K562 (cell line): ENCODE data around the gene ADM2. TPM values are rescaled to one million over a fixed set of nuclear protein-coding genes. Genes with fewer than 3 reads are reported as not detected.

Experiments
- ADNP ChIP-seq: fragments of 200-800 bp; sonication (Bioruptor generic); IDR thresholded peaks from 2 replicates; pipeline ENCODE4 v1.6.1; 2016; ENCODE audit warnings: missing genetic modification characterization, missing compliant biosample characterization
- BRD9 ChIP-seq: fragments of 450-650 bp; IDR thresholded peaks from 2 replicates; pipeline ENCODE4 v1.6.1; 2018; ENCODE audit warnings: low read depth; ENCODE audit not compliant: partially characterized antibody
- ELF1 ChIP-seq: fragments of 200-800 bp; sonication (Bioruptor generic); IDR thresholded peaks from 2 replicates; pipeline ENCODE4 v1.6.1; 2016; ENCODE audit warnings: missing genetic modification characterization, missing compliant biosample characterization
- FOXM1 ChIP-seq, 2 experiments: fragments of 450-650 bp in 1 of 2; sonication (generic) in 1 of 2; formaldehyde crosslinking in 1 of 2; IDR thresholded peaks; 2 replicates each; pipeline versions ENCODE4 v1.6.1 to v1.9.0; 2017 to 2022; ENCODE audit warnings: low read depth in 2 of 2, mild to moderate bottlenecking in 2 of 2, missing genetic modification reagents in 1 of 2, moderate library complexity in 1 of 2
- FOXP1 ChIP-seq: sonication (generic); formaldehyde crosslinking; IDR thresholded peaks from 2 replicates; pipeline ENCODE4 v1.8.0; 2022; ENCODE audit warnings: mild to moderate bottlenecking, missing genetic modification reagents
- HDAC8 ChIP-seq: fragments of 450-650 bp; IDR thresholded peaks from 2 replicates; pipeline ENCODE4 v1.6.1; 2016; ENCODE audit warnings: mild to moderate bottlenecking, missing genetic modification characterization, moderate library complexity, missing compliant biosample characterization
- HIVEP1 ChIP-seq: fragments of 250-450 bp; sonication (Bioruptor Pico); IDR thresholded peaks from 2 replicates; pipeline ENCODE4 v1.4.0; 2020; ENCODE audit warnings: mild to moderate bottlenecking
- HSF4 ChIP-seq: fragments of 250-450 bp; sonication (Bioruptor Pico); IDR thresholded peaks from 2 replicates; pipeline ENCODE4 v2.1.2; 2022; ENCODE audit warnings: mild to moderate bottlenecking, moderate library complexity, borderline replicate concordance
- PRDM10 ChIP-seq: fragments of 450-650 bp; IDR thresholded peaks from 2 replicates; pipeline ENCODE4 v1.6.1; 2018; ENCODE audit not compliant: partially characterized antibody
- PRPF4 ChIP-seq: fragments of 200-400 bp; formaldehyde crosslinking; IDR thresholded peaks from one replicate; pipeline ENCODE4 v1.6.1; 2017; ENCODE audit warnings: low read length, low read depth, mild to moderate bottlenecking; ENCODE audit not compliant: insufficient read depth, poor library complexity, severe bottlenecking
- SAFB ChIP-seq: fragments of 200-400 bp; formaldehyde crosslinking; IDR thresholded peaks from 2 replicates; pipeline ENCODE4 v1.6.1; 2017; ENCODE audit warnings: low read depth, low read length, borderline replicate concordance
- SMARCC2 ChIP-seq: fragments of 450-650 bp; IDR thresholded peaks from 2 replicates; pipeline ENCODE4 v1.6.1; 2017; ENCODE audit warnings: antibody characterized with exemption, moderate library complexity, mild to moderate bottlenecking, low read depth
- TCF15 ChIP-seq: fragments of 250-450 bp; sonication (Bioruptor Pico); IDR thresholded peaks from 2 replicates; pipeline ENCODE4 v1.8.0; 2022; ENCODE audit warnings: moderate library complexity, mild to moderate bottlenecking, inconsistent platforms
- TRIM28 ChIP-seq: fragments of 450-650 bp; IDR thresholded peaks from 2 replicates; pipeline ENCODE4 v1.6.1; 2017
- ZBTB8A ChIP-seq: fragments of 450-650 bp; IDR thresholded peaks from 2 replicates; pipeline ENCODE4 v1.6.1; 2018; ENCODE audit warnings: mild to moderate bottlenecking, moderate library complexity; ENCODE audit not compliant: partially characterized antibody
- ZNF143 ChIP-seq: sonication (generic); formaldehyde crosslinking; IDR thresholded peaks from 2 replicates; pipeline ENCODE4 v1.9.0; 2022; ENCODE audit warnings: mild to moderate bottlenecking, missing genetic modification reagents
- ZNF277 ChIP-seq: fragments of 250-450 bp; sonication (Bioruptor Pico); IDR thresholded peaks from 2 replicates; pipeline ENCODE4 v1.8.0; 2022; ENCODE audit warnings: inconsistent platforms, mild to moderate bottlenecking, moderate library complexity, borderline replicate concordance
- polyA plus RNA-seq, 8 experiments: library from polyadenylated mRNA; depleted of rRNA in 4 of 8; stranded (reverse) in 5 of 8; unstranded in 3 of 8; fragments of >200 nt; fragmentation: Nextera tagmentation in 2 of 8; fragmentation: Illumina TruSeq in 1 of 8; extraction: Ambion mirVana in 2 of 8; extraction: Trizol in 1 of 8; gene quantifications; 2 replicates each; pipeline versions ENCODE4 v1.2.1 to v1.2.3, GENCODE V29; 2011 to 2014; ENCODE audit warnings: inconsistent platforms in 1 of 8, missing spikeins in 1 of 8
- total RNA-seq, 7 experiments: library from RNA; depleted of rRNA in 6 of 7; stranded (reverse); fragments of >200 nt in 6 of 7; fragmentation: Illumina TruSeq in 2 of 7; extraction: Trizol in 2 of 7; gene quantifications; 2 replicates each; pipeline versions ENCODE4 v1.2.1 to v1.2.3, GENCODE V29; 2011 to 2021; ENCODE audit warnings: low replicate concordance in 1 of 7
- TF ChIP-seq, protein P1 (sequence below), 2 experiments: fragments of 450-650 bp; IDR thresholded peaks; 2 replicates each; pipeline ENCODE4 v1.6.1; 2018; ENCODE audit warnings: mild to moderate bottlenecking in 2 of 2, low read depth in 1 of 2; ENCODE audit not compliant: partially characterized antibody in 2 of 2

The ADM2 gene
- total and polyA plus RNA-seq, 9 of the 15 experiments (the other 6 are each of a cell fraction or from before 2014, with no cell fraction given): 0.11 to 5.1 (median 0.38) TPM

DNA sequence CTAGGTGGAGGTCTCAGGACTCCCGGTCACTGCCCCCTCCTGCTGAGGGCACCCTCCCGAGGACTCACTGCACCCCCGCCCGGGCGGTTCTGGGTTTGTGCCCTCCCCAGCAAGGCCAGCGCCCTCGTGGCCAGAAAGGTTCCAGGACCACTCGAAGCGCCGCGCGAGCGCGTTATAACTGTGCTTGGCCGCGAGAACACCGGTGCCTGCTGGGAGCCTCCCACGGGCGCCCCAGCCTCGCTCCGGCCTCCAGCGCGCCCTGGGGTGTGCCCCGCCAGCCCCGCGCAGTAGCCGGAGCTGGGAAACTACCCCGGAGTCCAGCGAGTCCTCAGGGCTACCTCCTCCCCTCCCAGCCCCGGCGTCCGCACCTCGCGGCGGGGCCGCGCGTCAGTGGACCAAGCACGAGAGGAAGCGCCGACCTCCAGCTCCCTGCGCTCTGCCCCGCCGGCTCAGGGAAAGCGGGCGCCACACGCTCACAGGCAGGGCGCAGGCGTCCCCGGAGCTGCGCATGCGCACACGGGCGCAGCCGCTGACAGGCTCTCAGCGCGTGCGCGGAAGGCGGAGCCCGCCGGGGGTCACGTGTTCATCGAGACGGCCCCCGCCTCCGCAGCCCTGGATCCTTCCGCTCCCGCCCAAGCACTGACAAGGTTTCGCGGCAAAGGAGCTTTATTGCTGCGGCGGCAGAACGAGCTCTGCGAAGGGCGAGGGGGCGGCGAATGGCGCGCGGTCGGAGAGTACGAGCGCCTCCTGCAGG is 43.9 kb downstream of the ADM2 start, which contains the start of gene SCO2 (continued):
- TF ChIP-seq, protein P1, sequence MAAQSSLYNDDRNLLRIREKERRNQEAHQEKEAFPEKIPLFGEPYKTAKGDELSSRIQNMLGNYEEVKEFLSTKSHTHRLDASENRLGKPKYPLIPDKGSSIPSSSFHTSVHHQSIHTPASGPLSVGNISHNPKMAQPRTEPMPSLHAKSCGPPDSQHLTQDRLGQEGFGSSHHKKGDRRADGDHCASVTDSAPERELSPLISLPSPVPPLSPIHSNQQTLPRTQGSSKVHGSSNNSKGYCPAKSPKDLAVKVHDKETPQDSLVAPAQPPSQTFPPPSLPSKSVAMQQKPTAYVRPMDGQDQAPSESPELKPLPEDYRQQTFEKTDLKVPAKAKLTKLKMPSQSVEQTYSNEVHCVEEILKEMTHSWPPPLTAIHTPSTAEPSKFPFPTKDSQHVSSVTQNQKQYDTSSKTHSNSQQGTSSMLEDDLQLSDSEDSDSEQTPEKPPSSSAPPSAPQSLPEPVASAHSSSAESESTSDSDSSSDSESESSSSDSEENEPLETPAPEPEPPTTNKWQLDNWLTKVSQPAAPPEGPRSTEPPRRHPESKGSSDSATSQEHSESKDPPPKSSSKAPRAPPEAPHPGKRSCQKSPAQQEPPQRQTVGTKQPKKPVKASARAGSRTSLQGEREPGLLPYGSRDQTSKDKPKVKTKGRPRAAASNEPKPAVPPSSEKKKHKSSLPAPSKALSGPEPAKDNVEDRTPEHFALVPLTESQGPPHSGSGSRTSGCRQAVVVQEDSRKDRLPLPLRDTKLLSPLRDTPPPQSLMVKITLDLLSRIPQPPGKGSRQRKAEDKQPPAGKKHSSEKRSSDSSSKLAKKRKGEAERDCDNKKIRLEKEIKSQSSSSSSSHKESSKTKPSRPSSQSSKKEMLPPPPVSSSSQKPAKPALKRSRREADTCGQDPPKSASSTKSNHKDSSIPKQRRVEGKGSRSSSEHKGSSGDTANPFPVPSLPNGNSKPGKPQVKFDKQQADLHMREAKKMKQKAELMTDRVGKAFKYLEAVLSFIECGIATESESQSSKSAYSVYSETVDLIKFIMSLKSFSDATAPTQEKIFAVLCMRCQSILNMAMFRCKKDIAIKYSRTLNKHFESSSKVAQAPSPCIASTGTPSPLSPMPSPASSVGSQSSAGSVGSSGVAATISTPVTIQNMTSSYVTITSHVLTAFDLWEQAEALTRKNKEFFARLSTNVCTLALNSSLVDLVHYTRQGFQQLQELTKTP (IDR thresholded peaks at IDR 0.05; ENCODE audit: low read depth in 1 of 2, partially characterized antibody in 2 of 2): no peak
- TF ChIP-seq PRPF4 (no peak), ZNF277 (no peak), SMARCC2 (no peak), PRDM10 (no peak), TRIM28 (no peak), FOXM1 (IDR thresholded peaks at IDR 0.05; ENCODE audit: low read depth) (no peak), FOXM1 (CRISPR knock-in tag; IDR thresholded peaks at IDR 0.05; ENCODE audit: low read depth) (no peak), ADNP (tag) (no peak), SAFB (peak; percentile 64), ELF1 (tag) (no peak), HIVEP1 (CRISPR knock-in tag) (no peak), HDAC8 (tag) (no peak), ZBTB8A (no peak), TCF15 (no peak), HSF4 (no peak), BRD9 (no peak), FOXP1 (CRISPR knock-in tag) (no peak; the same call in 1 of the 2 replicates), ZNF143 (peak; percentile 71)
